K562 (cell line): ENCODE results near the gene DTD1. TPM values are rescaled to one million over a fixed set of nuclear protein-coding genes. Genes with fewer than 3 reads are reported as not detected.

Source experiments
- ATAC-seq: fragments of 200-7000 bp; cut with Tn5 transposase; 3 replicates; pipeline ENCODE4 v1.9.1; 2020; ENCODE audit warnings: moderate library complexity
- BruUV-seq: library from RNA; stranded (reverse); fragments of 400-500 nt; replicated peaks from 2 replicates; lab custom pipeline; 2021; lab: Mats Ljungman, UMichigan
- CTCF ChIA-PET: fragments of 300-600 bp; formaldehyde crosslinking; extraction: SDS; loops from one replicate; lab custom pipeline; 2021; ENCODE audit warnings: low intra/inter-chr PET ratio; lab: Yijun Ruan, JAX
- POLR2A ChIA-PET: fragments of 300-600, 350-650 bp; sonication (Branson Sonifier 250); formaldehyde crosslinking; extraction: SDS; loops from one replicate; lab custom pipeline; 2021; ENCODE audit warnings: antibody characterized with exemption, inconsistent platforms; lab: Yijun Ruan, JAX
- DNase-seq, 4 experiments: peaks; one replicate each; pipeline versions ENCODE4 v3.0.0 to v3.0.0-alpha.2; 2011 to 2018; ENCODE audit warnings: low spot score in 3 of 4, mixed read lengths in 3 of 4; ENCODE audit errors: extremely low read depth in 1 of 4
- FAIRE-seq: peaks from 2 replicates; lab custom pipeline; 2011; peaks lifted over from hg19 to GRCh38; lab: Jason Lieb, UNC
- H2AFZ ChIP-seq: 2 replicates; pipeline ENCODE4 v1.6.0; 2011; ENCODE audit warnings: low read depth, low read length, control low read depth, inconsistent platforms
- H3K27ac ChIP-seq: fragments of 200-600 bp; 3 replicates; pipeline ENCODE4 v1.8.0; 2011; ENCODE audit warnings: low read depth, mild to moderate bottlenecking, control low read depth, inconsistent platforms, low read length, moderate library complexity, mixed read lengths; ENCODE audit errors: extremely low read depth
- H3K27me3 ChIP-seq, 2 experiments: fragments of 300-600 bp in 1 of 2; 2 replicates in 1 of 2; 3 replicates in 1 of 2; pipeline versions ENCODE4 v1.6.0 to v1.8.0; 2011; ENCODE audit warnings: inconsistent platforms in 2 of 2, low read length in 2 of 2, mild to moderate bottlenecking in 1 of 2, mixed read lengths in 1 of 2, moderate library complexity in 1 of 2; ENCODE audit not compliant: control insufficient read depth in 2 of 2, insufficient read depth in 2 of 2
- H3K36me3 ChIP-seq: fragments of 300-600 bp; 3 replicates; pipeline ENCODE4 v1.8.0; 2011; ENCODE audit warnings: mild to moderate bottlenecking, low read length, inconsistent platforms; ENCODE audit not compliant: control insufficient read depth, insufficient read depth
- H3K4me1 ChIP-seq, 2 experiments: fragments of 200-600 bp in 1 of 2; replicated peaks in 1 of 2; 2 replicates in 1 of 2; 3 replicates in 1 of 2; pipeline versions ENCODE4 v1.5.1 to v1.8.0; 2011; ENCODE audit warnings: inconsistent platforms in 2 of 2, low read length in 2 of 2, mild to moderate bottlenecking in 1 of 2, mixed read lengths in 1 of 2, moderate library complexity in 1 of 2; ENCODE audit not compliant: control insufficient read depth in 2 of 2, insufficient read depth in 2 of 2
- H3K4me2 ChIP-seq: 2 replicates; pipeline ENCODE4 v1.6.1; 2011; ENCODE audit warnings: low read length, control low read depth, inconsistent platforms, mixed read lengths; ENCODE audit not compliant: insufficient read depth
- H3K4me3 ChIP-seq: fragments of 200-600 bp; sonication (generic), shearing (Covaris generic); 2 replicates; pipeline ENCODE4 v1.5.1; 2016; ENCODE audit warnings: control low read depth, inconsistent platforms
- H3K79me2 ChIP-seq: fragments of 200-600 bp; 3 replicates; pipeline ENCODE4 v1.8.0; 2011; ENCODE audit warnings: low read length, inconsistent platforms; ENCODE audit not compliant: control insufficient read depth, insufficient read depth
- H3K9ac ChIP-seq, 2 experiments: 2 replicates each; pipeline versions ENCODE4 v1.6.0 to v1.6.1; 2011; ENCODE audit warnings: low read depth in 2 of 2, low read length in 2 of 2, control low read depth in 1 of 2, inconsistent platforms in 1 of 2, mild to moderate bottlenecking in 1 of 2, mixed read lengths in 1 of 2; ENCODE audit not compliant: insufficient read depth in 1 of 2
- H3K9me1 ChIP-seq: one replicate; pipeline ENCODE4 v1.6.0; 2011; ENCODE audit warnings: inconsistent platforms, mild to moderate bottlenecking, low read length, moderate library complexity; ENCODE audit not compliant: control insufficient read depth, insufficient read depth
- H3K9me3 ChIP-seq: replicated peaks from 2 replicates; pipeline ENCODE4 v1.5.1; 2011; ENCODE audit warnings: low read depth, low read length, inconsistent platforms; ENCODE audit not compliant: control insufficient read depth, insufficient read depth
- H4K20me1 ChIP-seq: replicated peaks from 2 replicates; pipeline ENCODE4 v1.6.1; 2011; ENCODE audit warnings: low read length, inconsistent platforms, mixed read lengths; ENCODE audit not compliant: control insufficient read depth, insufficient read depth
- ARID1B ChIP-seq: fragments of 450-650 bp; IDR thresholded peaks from 2 replicates; pipeline ENCODE4 v1.6.1; 2016; ENCODE audit warnings: antibody characterized with exemption, mild to moderate bottlenecking, inconsistent platforms
- MBD1 ChIP-seq: fragments of 250-450 bp; sonication (Bioruptor Pico); IDR thresholded peaks from 2 replicates; pipeline ENCODE4 v1.8.0; 2022; ENCODE audit warnings: inconsistent platforms
- MEIS2 ChIP-seq: fragments of 450-650 bp; IDR thresholded peaks from 2 replicates; pipeline ENCODE4 v1.6.1; 2014; ENCODE audit warnings: mild to moderate bottlenecking; ENCODE audit not compliant: partially characterized antibody
- MTA2 ChIP-seq: fragments of 450-650 bp; IDR thresholded peaks from 2 replicates; pipeline ENCODE4 v1.6.1; 2016; ENCODE audit warnings: low read depth
- MTF1 ChIP-seq: fragments of 250-450 bp; sonication (Bioruptor Pico); IDR thresholded peaks from 2 replicates; pipeline ENCODE4 v1.9.0; 2021; ENCODE audit warnings: moderate library complexity, mild to moderate bottlenecking, inconsistent platforms, borderline replicate concordance
- SPI1 ChIP-seq: IDR thresholded peaks from 2 replicates; pipeline ENCODE4 v1.6.1; 2011; ENCODE audit warnings: low read depth, low read length, control low read depth, borderline replicate concordance
- SRF ChIP-seq, 2 experiments: fragments of 250-450, 450-650 bp in 1 of 2; sonication (Bioruptor Pico) in 1 of 2; sonication (generic) in 1 of 2; formaldehyde crosslinking; IDR thresholded peaks; 2 replicates each; pipeline versions ENCODE4 v1.5.0 to v1.5.1; 2020 to 2022; ENCODE audit warnings: mild to moderate bottlenecking in 1 of 2, missing genetic modification reagents in 1 of 2
- WGBS: fragments of 100-300 bp; shearing (Covaris generic); methylation state at CpG from one replicate; pipeline ENCODE4 v1.1.6; 2016; ENCODE audit warnings: low coverage, mixed read lengths; ENCODE audit not compliant: insufficient coverage; ENCODE audit errors: missing lambda C conversion rate; 5-methylcytosine and 5-hydroxymethylcytosine counted together
- in situ Hi-C: fragments of 300-500 bp; cut with MboI; formaldehyde crosslinking; loops from 4 replicates; pipeline ENCODE4 v1.15.0; 2018; ENCODE audit warnings: inconsistent platforms, mixed read lengths
- intact Hi-C: fragments of 100-400 bp; cut with micrococcal nuclease; formaldehyde crosslinking; loops from 2 replicates; pipeline ENCODE4 v1.14.2; 2022
- polyA plus RNA-seq, 8 experiments: library from polyadenylated mRNA; depleted of rRNA in 4 of 8; stranded (reverse) in 5 of 8; unstranded in 3 of 8; fragments of >200 nt; fragmentation: Nextera tagmentation in 2 of 8; fragmentation: Illumina TruSeq in 1 of 8; extraction: Ambion mirVana in 2 of 8; extraction: Trizol in 1 of 8; gene quantifications; 2 replicates each; pipeline versions ENCODE4 v1.2.1 to v1.2.3, GENCODE V29; 2011 to 2014; ENCODE audit warnings: inconsistent platforms in 1 of 8, missing spikeins in 1 of 8
- total RNA-seq, 7 experiments: library from RNA; depleted of rRNA in 6 of 7; stranded (reverse); fragments of >200 nt in 6 of 7; fragmentation: Illumina TruSeq in 2 of 7; extraction: Trizol in 2 of 7; gene quantifications; 2 replicates each; pipeline versions ENCODE4 v1.2.1 to v1.2.3, GENCODE V29; 2011 to 2021; ENCODE audit warnings: low replicate concordance in 1 of 7
- TF ChIP-seq, protein P1 (sequence below), 2 experiments: IDR thresholded peaks in 1 of 2; conservative IDR thresholded peaks in 1 of 2; 2 replicates each; pipeline ENCODE4 v1.6.1; 2016; ENCODE audit warnings: low read depth in 2 of 2, mild to moderate bottlenecking in 1 of 2, missing compliant biosample characterization in 1 of 2, missing genetic modification characterization in 1 of 2, moderate library complexity in 1 of 2

DTD1 gene
- total and polyA plus RNA-seq, 9 of the 15 experiments (the other 6 are each of a cell fraction or from before 2014, with no cell fraction given), result 5.7 to 28.6 (median 26.8) TPM

DNA sequence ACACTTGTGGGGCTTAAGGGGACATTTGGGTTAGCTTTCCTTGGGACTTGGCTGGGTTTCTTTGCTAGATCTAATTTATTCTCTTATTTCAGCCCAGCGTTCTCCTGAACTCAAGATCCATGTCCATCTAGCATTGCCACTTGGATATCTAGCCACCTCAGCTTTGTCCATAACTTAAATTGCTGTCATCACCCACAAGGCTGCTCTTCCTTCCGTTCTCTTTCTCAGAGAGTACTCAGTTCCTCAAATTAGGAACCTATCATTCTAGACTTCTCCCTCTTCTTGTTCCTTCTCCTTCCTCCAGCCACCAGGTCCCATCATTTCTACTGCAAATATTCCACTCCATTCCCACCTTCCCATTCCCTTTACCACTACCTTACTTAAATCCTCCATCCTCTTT is 16.3 kb upstream of the DTD1 start:
- Histone ChIP-seq H3K9me3 (no peaks in the 10 kb centered on the region), H3K27me3 (no peaks in the 10 kb centered on the region), H2AFZ (no peak overlapping the region), H4K20me1 (no peaks in the 10 kb centered on the region), H3K4me2 (no peak overlapping the region), H3K27ac (no peak overlapping the region), H3K79me2 (peaks cover 20% of the 10 kb centered on the region), H3K4me3 (no peak overlapping the region), H3K9ac (no peak overlapping the region), H3K9me1 (no peaks in the 10 kb centered on the region), H3K4me1 (no peaks in the 10 kb centered on the region; a peak in 3 of 5 replicates), H3K36me3 (peaks cover 13% of the 10 kb centered on the region; the same call in 2 of the 3 replicates)
- ATAC-seq, result no peak
- in situ Hi-C loops, result no loop called here
- POLR2A ChIA-PET, result interaction anchor here (0.6 to 2.4 kb wide), 3 partner anchors 10 to 17 kb away, joined by 4 to 9 read pairs (median 5); no protein-coding TSS in a partner anchor
- no TSS peak for BruUV-seq
- FAIRE-seq, result no peak
- DNase-seq, result no peak
- WGBS, result 29% methylated on average over 2 of the region's 2 CpGs
- CTCF ChIA-PET, result no interaction called here
- TF ChIP-seq ARID1B (0 out of 2 replicates have a peak, but pooled peaks have one; percentile 9), SRF (CRISPR knock-in tag; IDR thresholded peaks at IDR 0.05) (no peak), MBD1 (CRISPR knock-in tag) (no peak), MTA2 (no peak), SPI1 (peak; percentile 48; the same call in 1 of the 2 replicates), MEIS2 (peak; percentile 61), MTF1 (CRISPR knock-in tag) (no peak)
- TF ChIP-seq, protein P1, sequence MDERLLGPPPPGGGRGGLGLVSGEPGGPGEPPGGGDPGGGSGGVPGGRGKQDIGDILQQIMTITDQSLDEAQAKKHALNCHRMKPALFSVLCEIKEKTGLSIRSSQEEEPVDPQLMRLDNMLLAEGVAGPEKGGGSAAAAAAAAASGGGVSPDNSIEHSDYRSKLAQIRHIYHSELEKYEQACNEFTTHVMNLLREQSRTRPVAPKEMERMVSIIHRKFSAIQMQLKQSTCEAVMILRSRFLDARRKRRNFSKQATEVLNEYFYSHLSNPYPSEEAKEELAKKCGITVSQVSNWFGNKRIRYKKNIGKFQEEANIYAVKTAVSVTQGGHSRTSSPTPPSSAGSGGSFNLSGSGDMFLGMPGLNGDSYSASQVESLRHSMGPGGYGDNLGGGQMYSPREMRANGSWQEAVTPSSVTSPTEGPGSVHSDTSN (CRISPR knock-in tag; IDR thresholded peaks at IDR 0.05; ENCODE audit: low read depth), result no peak
- TF ChIP-seq, protein P1 (tag; conservative IDR thresholded peaks at IDR 0.05; ENCODE audit: low read depth), result peak; percentile 60
- intact Hi-C loops, result no loop called here
